HepG2 (cell line): ENCODE data around the gene CLASRP. TPM values are rescaled to one million over a fixed set of nuclear protein-coding genes. Genes with fewer than 3 reads are reported as not detected.

Source experiments
- ATM ChIP-seq: fragments of 450-650 bp; IDR thresholded peaks from 2 replicates; pipeline ENCODE4 v1.7.1; 2017; ENCODE audit warnings: mild to moderate bottlenecking, borderline replicate concordance
- ELF1 ChIP-seq: sonication (generic); formaldehyde crosslinking; IDR thresholded peaks from 2 replicates; pipeline ENCODE4 v1.4.0; 2020; ENCODE audit warnings: missing genetic modification reagents
- RELA ChIP-seq: sonication (generic); formaldehyde crosslinking; IDR thresholded peaks from 2 replicates; pipeline ENCODE4 v1.4.0; 2020; ENCODE audit warnings: missing genetic modification reagents
- RNF2 ChIP-seq: fragments of 450-650 bp; conservative IDR thresholded peaks from 2 replicates; pipeline ENCODE4 v1.6.1; 2016; ENCODE audit warnings: low read depth
- SKI ChIP-seq: fragments of 450-650 bp; IDR thresholded peaks from one replicate; pipeline ENCODE4 v1.6.1; 2018; ENCODE audit warnings: mild to moderate bottlenecking; ENCODE audit not compliant: partially characterized antibody
- ZFP41 ChIP-seq: sonication (generic); formaldehyde crosslinking; IDR thresholded peaks from 2 replicates; pipeline ENCODE4 v1.4.0; 2020; ENCODE audit warnings: mild to moderate bottlenecking, missing genetic modification reagents, borderline replicate concordance
- ZKSCAN5 ChIP-seq: sonication (generic); formaldehyde crosslinking; IDR thresholded peaks from 2 replicates; pipeline ENCODE4 v1.5.1; 2020; ENCODE audit warnings: mild to moderate bottlenecking, missing genetic modification reagents
- ZNF207 ChIP-seq: fragments of 450-650 bp; IDR thresholded peaks from 2 replicates; pipeline ENCODE4 v1.6.1; 2016; ENCODE audit warnings: antibody characterized with exemption, borderline replicate concordance
- ZNF317 ChIP-seq: sonication (generic); formaldehyde crosslinking; IDR thresholded peaks from 2 replicates; pipeline ENCODE4 v1.5.0; 2020; ENCODE audit warnings: mild to moderate bottlenecking, missing genetic modification reagents
- ZNF484 ChIP-seq: sonication (generic); formaldehyde crosslinking; IDR thresholded peaks from 2 replicates; pipeline ENCODE4 v1.5.1; 2020; ENCODE audit warnings: mild to moderate bottlenecking, low read depth, missing genetic modification reagents, borderline replicate concordance
- ZNF496 ChIP-seq: sonication (generic); formaldehyde crosslinking; IDR thresholded peaks from 2 replicates; pipeline ENCODE4 v1.8.1; 2023; ENCODE audit warnings: mild to moderate bottlenecking, moderate library complexity, missing genetic modification reagents; ENCODE audit not compliant: insufficient replicate concordance
- ZSCAN9 ChIP-seq: IDR thresholded peaks from 2 replicates; pipeline ENCODE4 v1.6.1; 2016; ENCODE audit warnings: borderline replicate concordance
- polyA plus RNA-seq, 8 experiments: library from polyadenylated mRNA; depleted of rRNA in 3 of 8; stranded (reverse) in 7 of 8; unstranded in 1 of 8; fragments of >200 nt; fragmentation: Illumina TruSeq in 4 of 8; extraction: Trizol in 4 of 8; gene quantifications; 2 replicates each; pipeline versions ENCODE4 v1.2.1 to v1.2.3, GENCODE V29; 2011 to 2016; ENCODE audit warnings: low read depth in 4 of 8, missing spikeins in 1 of 8, mixed read lengths in 1 of 8; ENCODE audit not compliant: insufficient read depth in 1 of 8
- total RNA-seq, 5 experiments: library from RNA; depleted of rRNA; stranded (reverse); fragments of >200 nt; fragmentation: Illumina TruSeq; extraction: Trizol; gene quantifications; 2 replicates each; pipeline ENCODE4 v1.2.3, GENCODE V29; 2016; ENCODE audit warnings: low read depth in 1 of 5
- TF ChIP-seq, protein P1 (sequence below): sonication (generic); formaldehyde crosslinking; IDR thresholded peaks from 2 replicates; pipeline ENCODE4 v1.4.0; 2020; ENCODE audit warnings: mild to moderate bottlenecking, missing genetic modification reagents
- TF ChIP-seq, protein P2 (sequence below): sonication (generic); formaldehyde crosslinking; IDR thresholded peaks from 2 replicates; pipeline ENCODE4 v1.4.0; 2020; ENCODE audit warnings: mild to moderate bottlenecking, low read depth, missing genetic modification reagents
- TF ChIP-seq, protein P3 (sequence below): sonication (generic); formaldehyde crosslinking; IDR thresholded peaks from 2 replicates; pipeline ENCODE4 v1.4.0; 2020; ENCODE audit warnings: mild to moderate bottlenecking, missing genetic modification reagents
- TF ChIP-seq, protein P4 (sequence below): sonication (generic); formaldehyde crosslinking; IDR thresholded peaks from 2 replicates; pipeline ENCODE4 v1.9.0; 2022; ENCODE audit warnings: missing genetic modification reagents, mild to moderate bottlenecking, borderline replicate concordance

The CLASRP gene
- total and polyA plus RNA-seq, 2 of the 13 experiments (the other 11 are each of a cell fraction or from before 2014, with no cell fraction given), result 32.0 to 51.4 TPM

DNA sequence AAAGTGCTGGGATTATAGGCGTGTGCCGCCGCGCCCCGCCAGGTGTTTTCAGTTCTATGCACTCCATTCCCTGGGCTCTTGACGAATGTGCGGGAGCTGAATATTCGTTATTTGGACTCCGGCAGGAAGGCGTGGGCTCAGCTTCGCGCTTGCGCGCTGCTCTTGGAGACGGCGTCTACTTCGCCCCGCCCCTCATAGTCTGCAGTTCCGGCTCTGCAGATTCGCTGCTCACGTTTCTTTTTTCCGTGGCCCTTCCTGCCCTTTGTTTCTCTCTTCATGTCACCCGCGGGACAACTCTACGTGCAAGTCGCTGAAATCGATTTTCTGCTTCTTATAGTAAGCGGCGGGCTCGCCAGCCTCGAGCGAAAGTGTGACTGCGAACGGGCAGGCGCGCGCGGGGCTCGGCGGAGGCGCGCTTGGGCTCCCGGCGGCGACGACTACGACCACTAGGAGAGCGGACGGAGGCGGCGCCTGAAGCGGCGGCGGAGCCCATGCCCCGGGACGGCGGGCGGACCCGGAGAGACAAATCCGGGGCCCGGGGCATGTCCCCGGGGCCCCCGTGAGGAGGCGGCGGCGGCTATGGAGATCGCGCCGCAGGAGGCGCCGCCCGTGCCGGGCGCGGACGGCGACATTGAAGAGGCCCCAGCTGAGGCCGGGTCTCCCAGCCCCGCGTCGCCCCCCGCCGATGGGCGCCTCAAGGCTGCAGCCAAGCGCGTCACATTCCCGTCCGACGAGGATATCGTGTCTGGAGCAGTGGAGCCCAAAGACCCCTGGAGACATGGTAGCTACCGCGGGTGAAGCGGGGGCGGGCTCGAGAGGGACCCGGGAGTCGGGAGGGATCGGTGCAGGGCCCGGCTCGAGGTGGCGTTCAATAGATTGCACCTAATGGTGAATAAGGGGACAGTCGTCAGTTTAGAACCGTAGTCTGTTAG, 54.2 kb downstream of the CLASRP start, which contains the start of gene PPP1R37 (continued):
- TF ChIP-seq ZNF496 (CRISPR knock-in tag) (no peak), ZSCAN9 (no peak), ZNF207 (no peak), ZKSCAN5 (no peak), ELF1 (CRISPR knock-in tag) (peak; percentile 69), ZNF484 (CRISPR knock-in tag) (no peak), ZNF317 (CRISPR knock-in tag) (0 out of 2 replicates have a peak, but pooled peaks have one; percentile 50), ATM (no peak), SKI (peak; percentile 93), RNF2 (0 out of 2 replicates have a peak, but pooled peaks have one; percentile 27), ZFP41 (CRISPR knock-in tag) (0 out of 2 replicates have a peak, but pooled peaks have one; percentile 46), RELA (CRISPR knock-in tag) (no peak)
- TF ChIP-seq, protein P1, sequence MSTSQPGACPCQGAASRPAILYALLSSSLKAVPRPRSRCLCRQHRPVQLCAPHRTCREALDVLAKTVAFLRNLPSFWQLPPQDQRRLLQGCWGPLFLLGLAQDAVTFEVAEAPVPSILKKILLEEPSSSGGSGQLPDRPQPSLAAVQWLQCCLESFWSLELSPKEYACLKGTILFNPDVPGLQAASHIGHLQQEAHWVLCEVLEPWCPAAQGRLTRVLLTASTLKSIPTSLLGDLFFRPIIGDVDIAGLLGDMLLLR (CRISPR knock-in tag), result no peak
- TF ChIP-seq, protein P2, sequence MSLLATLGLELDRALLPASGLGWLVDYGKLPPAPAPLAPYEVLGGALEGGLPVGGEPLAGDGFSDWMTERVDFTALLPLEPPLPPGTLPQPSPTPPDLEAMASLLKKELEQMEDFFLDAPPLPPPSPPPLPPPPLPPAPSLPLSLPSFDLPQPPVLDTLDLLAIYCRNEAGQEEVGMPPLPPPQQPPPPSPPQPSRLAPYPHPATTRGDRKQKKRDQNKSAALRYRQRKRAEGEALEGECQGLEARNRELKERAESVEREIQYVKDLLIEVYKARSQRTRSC (CRISPR knock-in tag), result no peak
- TF ChIP-seq, protein P3, sequence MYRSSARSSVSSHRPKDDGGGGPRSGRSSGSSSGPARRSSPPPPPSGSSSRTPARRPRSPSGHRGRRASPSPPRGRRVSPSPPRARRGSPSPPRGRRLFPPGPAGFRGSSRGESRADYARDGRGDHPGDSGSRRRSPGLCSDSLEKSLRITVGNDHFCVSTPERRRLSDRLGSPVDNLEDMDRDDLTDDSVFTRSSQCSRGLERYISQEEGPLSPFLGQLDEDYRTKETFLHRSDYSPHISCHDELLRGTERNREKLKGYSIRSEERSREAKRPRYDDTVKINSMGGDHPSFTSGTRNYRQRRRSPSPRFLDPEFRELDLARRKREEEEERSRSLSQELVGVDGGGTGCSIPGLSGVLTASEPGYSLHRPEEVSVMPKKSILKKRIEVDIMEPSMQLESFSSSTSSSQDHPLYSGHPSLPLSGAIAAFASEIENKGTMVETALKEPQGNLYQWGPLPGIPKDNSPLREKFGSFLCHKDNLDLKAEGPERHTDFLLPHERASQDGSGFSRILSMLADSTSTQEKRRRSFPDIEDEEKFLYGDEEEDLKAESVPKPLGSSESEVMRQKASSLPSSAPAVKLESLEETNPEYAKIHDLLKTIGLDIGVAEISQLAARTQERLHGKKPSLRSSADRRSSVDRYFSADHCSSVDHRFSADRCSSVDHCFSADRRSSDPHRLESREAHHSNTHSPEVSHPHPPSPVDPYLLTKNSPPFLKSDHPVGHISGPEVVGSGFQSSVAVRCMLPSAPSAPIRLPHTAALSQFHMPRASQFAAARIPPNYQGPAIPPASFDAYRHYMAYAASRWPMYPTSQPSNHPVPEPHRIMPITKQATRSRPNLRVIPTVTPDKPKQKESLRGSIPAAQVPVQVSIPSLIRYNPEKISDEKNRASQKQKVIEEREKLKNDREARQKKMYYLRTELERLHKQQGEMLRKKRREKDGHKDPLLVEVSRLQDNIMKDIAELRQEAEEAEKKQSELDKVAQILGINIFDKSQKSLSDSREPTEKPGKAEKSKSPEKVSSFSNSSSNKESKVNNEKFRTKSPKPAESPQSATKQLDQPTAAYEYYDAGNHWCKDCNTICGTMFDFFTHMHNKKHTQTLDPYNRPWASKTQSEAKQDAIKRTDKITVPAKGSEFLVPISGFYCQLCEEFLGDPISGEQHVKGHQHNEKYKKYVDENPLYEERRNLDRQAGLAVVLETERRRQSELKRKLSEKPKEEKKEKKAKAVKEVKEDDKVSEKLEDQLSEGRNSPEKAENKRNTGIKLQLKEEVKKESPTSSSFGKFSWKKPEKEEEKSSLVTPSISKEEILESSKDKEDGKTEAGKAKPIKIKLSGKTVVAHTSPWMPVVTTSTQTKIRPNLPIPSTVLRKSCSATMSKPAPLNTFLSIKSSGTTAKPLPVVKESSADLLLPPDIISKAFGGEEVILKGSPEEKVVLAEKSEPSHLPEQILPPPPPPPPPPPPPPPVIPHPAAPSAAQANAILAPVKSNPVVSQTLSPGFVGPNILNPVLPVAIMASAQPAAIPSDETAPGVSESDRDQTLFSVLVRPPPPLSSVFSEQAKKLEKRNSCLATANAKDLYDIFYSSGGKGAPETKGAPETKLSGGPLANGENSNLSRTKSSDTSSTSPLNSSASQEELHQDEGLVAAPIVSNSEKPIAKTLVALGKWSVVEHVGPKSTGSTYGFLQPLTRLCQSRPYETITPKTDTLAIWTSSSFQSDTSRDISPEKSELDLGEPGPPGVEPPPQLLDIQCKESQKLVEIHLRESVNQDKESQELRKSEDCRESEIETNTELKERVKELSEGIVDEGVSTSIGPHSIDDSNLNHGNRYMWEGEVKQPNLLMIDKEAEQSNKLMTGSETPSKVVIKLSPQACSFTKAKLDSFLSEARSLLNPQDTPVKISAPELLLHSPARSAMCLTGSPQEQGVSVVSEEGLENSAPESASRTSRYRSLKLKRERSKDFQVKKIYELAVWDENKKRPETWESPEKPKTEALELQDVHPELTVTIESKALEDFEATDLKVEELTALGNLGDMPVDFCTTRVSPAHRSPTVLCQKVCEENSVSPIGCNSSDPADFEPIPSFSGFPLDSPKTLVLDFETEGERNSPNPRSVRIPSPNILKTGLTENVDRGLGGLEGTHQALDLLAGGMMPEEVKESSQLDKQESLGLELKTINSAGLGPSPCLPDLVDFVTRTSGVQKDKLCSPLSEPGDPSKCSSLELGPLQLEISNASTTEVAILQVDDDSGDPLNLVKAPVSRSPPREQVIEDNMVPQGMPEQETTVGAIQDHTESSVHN (CRISPR knock-in tag), result no peak
- TF ChIP-seq, protein P4, sequence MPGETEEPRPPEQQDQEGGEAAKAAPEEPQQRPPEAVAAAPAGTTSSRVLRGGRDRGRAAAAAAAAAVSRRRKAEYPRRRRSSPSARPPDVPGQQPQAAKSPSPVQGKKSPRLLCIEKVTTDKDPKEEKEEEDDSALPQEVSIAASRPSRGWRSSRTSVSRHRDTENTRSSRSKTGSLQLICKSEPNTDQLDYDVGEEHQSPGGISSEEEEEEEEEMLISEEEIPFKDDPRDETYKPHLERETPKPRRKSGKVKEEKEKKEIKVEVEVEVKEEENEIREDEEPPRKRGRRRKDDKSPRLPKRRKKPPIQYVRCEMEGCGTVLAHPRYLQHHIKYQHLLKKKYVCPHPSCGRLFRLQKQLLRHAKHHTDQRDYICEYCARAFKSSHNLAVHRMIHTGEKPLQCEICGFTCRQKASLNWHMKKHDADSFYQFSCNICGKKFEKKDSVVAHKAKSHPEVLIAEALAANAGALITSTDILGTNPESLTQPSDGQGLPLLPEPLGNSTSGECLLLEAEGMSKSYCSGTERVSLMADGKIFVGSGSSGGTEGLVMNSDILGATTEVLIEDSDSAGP, result peak; percentile 71; the same call in 1 of the 2 replicates
